B cell (primary cell): Measurements from ENCODE around the gene GPR156.

Experiments
- EZH2 ChIP-seq: IDR thresholded peaks from 2 replicates; pipeline ENCODE4 v1.6.1; 2012; ENCODE audit warnings: borderline replicate concordance, low read depth, mild to moderate bottlenecking, moderate library complexity, low read length; ENCODE audit not compliant: insufficient read depth, poor library complexity, severe bottlenecking
- TF ChIP-seq, protein P1 (sequence below): fragments of 200-600 bp; IDR thresholded peaks from one replicate; pipeline ENCODE4 v1.8.0; 2022; ENCODE audit warnings: antibody characterized with exemption, mild to moderate bottlenecking

DNA sequence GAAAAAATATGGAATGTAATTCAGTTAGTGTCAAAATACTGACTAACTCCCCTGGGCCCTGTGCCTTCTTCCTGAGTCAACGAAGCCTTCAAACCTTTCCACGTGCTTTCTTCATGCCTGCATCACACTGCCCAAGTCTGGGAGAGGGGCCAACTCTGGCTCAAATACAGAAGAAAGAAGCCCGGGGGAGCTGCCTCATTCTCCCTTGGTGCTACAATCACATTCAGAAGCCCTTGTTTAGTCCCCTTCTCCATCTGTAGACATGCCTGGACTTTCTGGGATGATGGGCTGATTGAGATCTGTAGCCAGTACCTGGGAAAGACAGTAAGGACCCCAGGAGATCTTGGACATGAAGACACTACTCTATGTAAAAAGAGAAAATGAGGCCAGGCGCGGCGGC lies 113.0 kb downstream of the GPR156 start:
- TF ChIP-seq, protein P1, sequence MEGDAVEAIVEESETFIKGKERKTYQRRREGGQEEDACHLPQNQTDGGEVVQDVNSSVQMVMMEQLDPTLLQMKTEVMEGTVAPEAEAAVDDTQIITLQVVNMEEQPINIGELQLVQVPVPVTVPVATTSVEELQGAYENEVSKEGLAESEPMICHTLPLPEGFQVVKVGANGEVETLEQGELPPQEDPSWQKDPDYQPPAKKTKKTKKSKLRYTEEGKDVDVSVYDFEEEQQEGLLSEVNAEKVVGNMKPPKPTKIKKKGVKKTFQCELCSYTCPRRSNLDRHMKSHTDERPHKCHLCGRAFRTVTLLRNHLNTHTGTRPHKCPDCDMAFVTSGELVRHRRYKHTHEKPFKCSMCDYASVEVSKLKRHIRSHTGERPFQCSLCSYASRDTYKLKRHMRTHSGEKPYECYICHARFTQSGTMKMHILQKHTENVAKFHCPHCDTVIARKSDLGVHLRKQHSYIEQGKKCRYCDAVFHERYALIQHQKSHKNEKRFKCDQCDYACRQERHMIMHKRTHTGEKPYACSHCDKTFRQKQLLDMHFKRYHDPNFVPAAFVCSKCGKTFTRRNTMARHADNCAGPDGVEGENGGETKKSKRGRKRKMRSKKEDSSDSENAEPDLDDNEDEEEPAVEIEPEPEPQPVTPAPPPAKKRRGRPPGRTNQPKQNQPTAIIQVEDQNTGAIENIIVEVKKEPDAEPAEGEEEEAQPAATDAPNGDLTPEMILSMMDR, result no peak
- no peak for TF ChIP-seq EZH2
